ENCODE measurements around the gene CDC37.

The CDC37 gene

GRCh38 chr19:10427169-10427568 is 23.8 kb upstream of the CDC37 start:
- DNase-seq (ENCODE audit: low spot score in 2 of 2) (no peak), ATAC-seq (ENCODE audit: low read depth) (no peak)
- Mint-ChIP-seq H3K27me3 (peaks cover 11% of the 10 kb centered on the region), H3K9me3 (no peaks in the 10 kb centered on the region), H3K36me3 (no peaks in the 10 kb centered on the region), H3K4me3 (no peak overlapping the region), H3K27ac (peak overlapping the region; percentile 96), H3K4me1 (peaks cover 52% of the 10 kb centered on the region)

GRCh38 chr19:10424011-10424637 is 20.8 kb upstream of the CDC37 start:
- peak overlapping the region; percentile 81 for H3K4me3 Mint-ChIP-seq
- peak; percentile 56 to 67 for DNase-seq (ENCODE audit: low spot score in 2 of 2)
- H3K27me3 Mint-ChIP-seq = peaks cover 17% of the 10 kb centered on the region
- H3K27ac Mint-ChIP-seq = peak overlapping the region; percentile 96
- ATAC-seq (ENCODE audit: low read depth) = no peak
- H3K36me3 Mint-ChIP-seq = no peaks in the 10 kb centered on the region
- no peaks in the 10 kb centered on the region for H3K9me3 Mint-ChIP-seq
- H3K4me1 Mint-ChIP-seq = peaks cover 51% of the 10 kb centered on the region

- H3K27ac Mint-ChIP-seq = no peak overlapping the region
- DNase-seq (ENCODE audit: low spot score in 2 of 2) (no peak), ATAC-seq (ENCODE audit: low read depth) (no peak)
- H3K9me3 Mint-ChIP-seq = no peaks in the 10 kb centered on the region
- H3K36me3 Mint-ChIP-seq = no peaks in the 10 kb centered on the region
- H3K27me3 Mint-ChIP-seq = peaks cover 24% of the 10 kb centered on the region
- peaks cover 45% of the 10 kb centered on the region for H3K4me1 Mint-ChIP-seq
- no peak overlapping the region for H3K4me3 Mint-ChIP-seq
These were observed 19.5 kb upstream of the CDC37 start for GRCh38 chr19:10422846-10423245.

- no peaks in the 10 kb centered on the region for H3K9me3 Mint-ChIP-seq
- H3K4me1 Mint-ChIP-seq = peaks cover 39% of the 10 kb centered on the region
- DNase-seq (ENCODE audit: low spot score in 2 of 2) (no peak), ATAC-seq (ENCODE audit: low read depth) (no peak)
- H3K27ac Mint-ChIP-seq = no peak overlapping the region
- H3K36me3 Mint-ChIP-seq = no peaks in the 10 kb centered on the region
- H3K27me3 Mint-ChIP-seq = peaks cover 25% of the 10 kb centered on the region
- no peak overlapping the region for H3K4me3 Mint-ChIP-seq
These were observed 18.7 kb upstream of the CDC37 start for GRCh38 chr19:10422046-10422461.

- Mint-ChIP-seq H3K4me1 (peaks cover 43% of the 10 kb centered on the region), H3K4me3 (peak overlapping the region; percentile 8), H3K27ac (peak overlapping the region; percentile 60), H3K27me3 (peaks cover 28% of the 10 kb centered on the region), H3K9me3 (peaks cover 2% of the 10 kb centered on the region), H3K36me3 (no peaks in the 10 kb centered on the region)
- no peak for ATAC-seq (ENCODE audit: low read depth)
- DNase-seq (ENCODE audit: low spot score in 2 of 2) = no peak
These were observed 18.1 kb upstream of the CDC37 start for GRCh38 chr19:10421240-10422045.

GRCh38 chr19:10420444-10421239 is 17.3 kb upstream of the CDC37 start, which contains the start of gene PDE4A:
Gene PDE4A, plus strand, starts transcription at chr19:10420538. Its CDS starts 227 bp downstream, at chr19:10420765.
- DNase-seq (ENCODE audit: low spot score in 2 of 2) = peak; percentile 65 to 74
- H3K27ac Mint-ChIP-seq = peak within 1 kb of the TSS; percentile 87
- H3K4me1 Mint-ChIP-seq = peaks cover 45% of the 10 kb centered on the region
- H3K9me3 Mint-ChIP-seq = peaks cover 2% of the 10 kb centered on the region
- ATAC-seq (ENCODE audit: low read depth) = no peak
- H3K36me3 Mint-ChIP-seq = no peaks in the 10 kb centered on the region
- peak within 1 kb of the TSS; percentile 60 for H3K4me3 Mint-ChIP-seq
- peaks cover 28% of the 10 kb centered on the region for H3K27me3 Mint-ChIP-seq

GRCh38 chr19:10419646-10420443 is 16.5 kb upstream of the CDC37 start:
- Mint-ChIP-seq H3K27me3 (peaks cover 28% of the 10 kb centered on the region), H3K4me3 (peak overlapping the region; percentile 60)

GRCh38 chr19:10419200-10419645 is 15.9 kb upstream of the CDC37 start:
- peak overlapping the region; percentile 87 for H3K27ac Mint-ChIP-seq
- H3K36me3 Mint-ChIP-seq = no peaks in the 10 kb centered on the region
- peaks cover 39% of the 10 kb centered on the region for H3K4me1 Mint-ChIP-seq
- no peak for DNase-seq (ENCODE audit: low spot score in 2 of 2)
- no peak for ATAC-seq (ENCODE audit: low read depth)
- peaks cover 2% of the 10 kb centered on the region for H3K9me3 Mint-ChIP-seq
- peaks cover 28% of the 10 kb centered on the region for H3K27me3 Mint-ChIP-seq
- peak overlapping the region; percentile 60 for H3K4me3 Mint-ChIP-seq

More at GRCh38 chr19:10419646-10420443, 16.5 kb upstream of the CDC37 start:
- DNase-seq (ENCODE audit: low spot score in 2 of 2) = peak; percentile 43 to 53
- Mint-ChIP-seq H3K9me3 (peaks cover 2% of the 10 kb centered on the region), H3K27ac (peak overlapping the region; percentile 87), H3K36me3 (no peaks in the 10 kb centered on the region), H3K4me1 (peaks cover 40% of the 10 kb centered on the region)
- ATAC-seq (ENCODE audit: low read depth) = peak; percentile 15

GRCh38 chr19:10418485-10419199 is 15.3 kb upstream of the CDC37 start:
- ATAC-seq (ENCODE audit: low read depth) (no peak), DNase-seq (ENCODE audit: low spot score in 2 of 2) (peak in 1 of 2 donors; percentile 41)
- H3K4me3 Mint-ChIP-seq = peak overlapping the region; percentile 34
- peak overlapping the region; percentile 87 for H3K27ac Mint-ChIP-seq
- H3K27me3 Mint-ChIP-seq = peaks cover 28% of the 10 kb centered on the region
- peaks cover 33% of the 10 kb centered on the region for H3K4me1 Mint-ChIP-seq
- H3K9me3 Mint-ChIP-seq = peaks cover 2% of the 10 kb centered on the region
- no peaks in the 10 kb centered on the region for H3K36me3 Mint-ChIP-seq

GRCh38 chr19:10418235-10418484 is 14.8 kb upstream of the CDC37 start:
- no peak overlapping the region for H3K4me3 Mint-ChIP-seq
- peaks cover 30% of the 10 kb centered on the region for H3K4me1 Mint-ChIP-seq
- peaks cover 28% of the 10 kb centered on the region for H3K27me3 Mint-ChIP-seq
- no peaks in the 10 kb centered on the region for H3K36me3 Mint-ChIP-seq
- peaks cover 2% of the 10 kb centered on the region for H3K9me3 Mint-ChIP-seq
- no peak for DNase-seq (ENCODE audit: low spot score in 2 of 2)
- ATAC-seq (ENCODE audit: low read depth) = no peak
- H3K27ac Mint-ChIP-seq = peak overlapping the region; percentile 87

- Mint-ChIP-seq H3K4me1 (peaks cover 30% of the 10 kb centered on the region), H3K9me3 (peaks cover 2% of the 10 kb centered on the region), H3K27ac (peak overlapping the region; percentile 87), H3K36me3 (no peaks in the 10 kb centered on the region), H3K4me3 (no peak overlapping the region), H3K27me3 (peaks cover 28% of the 10 kb centered on the region)
- peak in 1 of 2 donors; percentile 53 for DNase-seq (ENCODE audit: low spot score in 2 of 2)
- no peak for ATAC-seq (ENCODE audit: low read depth)
These were observed 14.3 kb upstream of the CDC37 start for GRCh38 chr19:10417541-10418234.

GRCh38 chr19:10416380-10417257 is 13.3 kb upstream of the CDC37 start:
- Mint-ChIP-seq H3K4me3 (peak overlapping the region; percentile 79), H3K27ac (peak overlapping the region; percentile 95), H3K36me3 (no peaks in the 10 kb centered on the region), H3K9me3 (peaks cover 2% of the 10 kb centered on the region), H3K27me3 (peaks cover 22% of the 10 kb centered on the region), H3K4me1 (peaks cover 31% of the 10 kb centered on the region)
- DNase-seq (ENCODE audit: low spot score in 2 of 2) (peak; percentile 98 to 100), ATAC-seq (ENCODE audit: low read depth) (peak; percentile 77)

All from memory B cell (primary cell).